GM10847 (cell line): ENCODE measurements around the gene TMEM31.

Experiments
- POLR2A ChIP-seq: IDR thresholded peaks from 2 replicates; pipeline ENCODE4 v1.6.1; 2011; ENCODE audit not compliant: insufficient read length; ENCODE audit errors: extremely low read depth

TMEM31 gene

GRCh38 chrX:103710609-103711008 lies at the start of gene TMEM31:
Gene TMEM31 (plus strand): TSS chrX:103710909. CDS start chrX:103712259, 1,350 bp downstream.
- TF ChIP-seq POLR2A: no peak

- no peak for TF ChIP-seq POLR2A
Measured at GRCh38 chrX:103663981-103664762, 46.5 kb upstream of the TMEM31 start.

GRCh38 chrX:103666202-103667107 lies 44.3 kb upstream of the TMEM31 start:
- no peak for TF ChIP-seq POLR2A

- no peak for TF ChIP-seq POLR2A
Measured at GRCh38 chrX:103669745-103670144, 41.0 kb upstream of the TMEM31 start.

- no peak for TF ChIP-seq POLR2A
Measured at GRCh38 chrX:103674531-103675454, 35.9 kb upstream of the TMEM31 start.

GRCh38 chrX:103678199-103678993 lies 32.3 kb upstream of the TMEM31 start:
- no peak for TF ChIP-seq POLR2A

GRCh38 chrX:103681443-103681842 lies 29.3 kb upstream of the TMEM31 start:
- TF ChIP-seq POLR2A: no peak

- no peak for TF ChIP-seq POLR2A
Measured at GRCh38 chrX:103685396-103685795, 25.3 kb upstream of the TMEM31 start.

- peak; percentile 65 for TF ChIP-seq POLR2A
Measured at GRCh38 chrX:103686199-103687072, 24.3 kb upstream of the TMEM31 start, which contains the start of gene MORF4L2. Gene MORF4L2 (minus strand): TSS chrX:103686699. CDS start chrX:103677027, 9,672 bp downstream.

- TF ChIP-seq POLR2A: peak; percentile 60
Measured at GRCh38 chrX:103687073-103687695, 23.5 kb upstream of the TMEM31 start.

- TF ChIP-seq POLR2A: no peak
Measured at GRCh38 chrX:103687696-103688201, 23.0 kb upstream of the TMEM31 start.

GRCh38 chrX:103688946-103689345 lies 21.8 kb upstream of the TMEM31 start:
- TF ChIP-seq POLR2A: no peak
